Adipocyte (in vitro differentiated cells): Measurements from ENCODE around the gene PRKD3.

Experiments used
- DNase-seq: peaks from one replicate; pipeline ENCODE4 v3.0.0-alpha.2; 2015; ENCODE audit warnings: low read depth
- H3K27me3 ChIP-seq: replicated peaks from 2 replicates; pipeline ENCODE4 v1.7.0; 2013; ENCODE audit warnings: mild to moderate bottlenecking, low read length, moderate library complexity; ENCODE audit not compliant: control insufficient read depth, insufficient read depth
- H3K36me3 ChIP-seq: 2 replicates; pipeline ENCODE4 v1.7.0; 2013; ENCODE audit warnings: low read length, mild to moderate bottlenecking, moderate library complexity; ENCODE audit not compliant: control insufficient read depth, insufficient read depth, severe bottlenecking
- H3K4me1 ChIP-seq: 2 replicates; pipeline ENCODE4 v1.7.0; 2013; ENCODE audit warnings: mild to moderate bottlenecking, low read length, moderate library complexity; ENCODE audit not compliant: control insufficient read depth, insufficient read depth
- H3K4me3 ChIP-seq: 2 replicates; pipeline ENCODE4 v1.7.0; 2013; ENCODE audit warnings: mild to moderate bottlenecking, low read length, moderate library complexity
- H3K9ac ChIP-seq: 2 replicates; pipeline ENCODE4 v1.7.0; 2013; ENCODE audit warnings: mild to moderate bottlenecking, low read length, moderate library complexity
- H3K9me3 ChIP-seq: 2 replicates; pipeline ENCODE4 v1.7.0; 2013; ENCODE audit warnings: mild to moderate bottlenecking, low read length, moderate library complexity; ENCODE audit not compliant: control insufficient read depth

PRKD3 gene

DNA sequence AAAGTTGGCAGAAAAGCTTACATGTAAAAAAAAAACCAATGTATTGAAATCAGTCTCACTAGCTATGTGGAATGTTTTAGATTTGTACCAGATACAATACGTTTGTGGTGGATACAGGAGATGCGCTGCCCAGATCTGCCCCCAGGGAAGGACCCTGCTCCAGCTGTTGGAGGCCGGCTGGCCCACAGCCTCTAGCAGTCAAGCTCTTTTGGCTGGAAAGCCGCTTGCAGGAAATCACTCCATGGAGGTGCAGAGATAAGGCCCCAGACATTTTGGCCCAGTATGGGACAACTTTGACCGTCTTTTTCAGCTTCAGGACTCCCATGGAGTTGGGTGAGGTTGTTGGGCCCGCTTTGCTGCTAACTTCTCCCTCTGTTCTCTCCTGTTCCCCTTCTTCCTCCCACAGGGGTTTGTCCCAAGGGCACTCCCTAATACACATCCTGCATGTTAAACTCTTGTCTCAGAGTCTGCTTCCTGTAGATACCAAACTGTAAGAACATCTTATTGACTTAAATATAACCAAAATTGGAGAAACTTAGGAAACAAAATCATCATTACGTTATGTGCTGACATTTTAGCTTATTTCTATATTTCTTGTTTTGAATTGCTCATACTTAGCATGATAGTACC is 18.1 kb upstream of the PRKD3 start:
- Histone ChIP-seq H3K36me3 (no peaks in the 10 kb centered on the region), H3K27me3 (no peaks in the 10 kb centered on the region), H3K9ac (no peak overlapping the region), H3K9me3 (no peaks in the 10 kb centered on the region), H3K4me3 (no peak overlapping the region), H3K4me1 (peaks cover 15% of the 10 kb centered on the region)
- no peak for DNase-seq

DNA sequence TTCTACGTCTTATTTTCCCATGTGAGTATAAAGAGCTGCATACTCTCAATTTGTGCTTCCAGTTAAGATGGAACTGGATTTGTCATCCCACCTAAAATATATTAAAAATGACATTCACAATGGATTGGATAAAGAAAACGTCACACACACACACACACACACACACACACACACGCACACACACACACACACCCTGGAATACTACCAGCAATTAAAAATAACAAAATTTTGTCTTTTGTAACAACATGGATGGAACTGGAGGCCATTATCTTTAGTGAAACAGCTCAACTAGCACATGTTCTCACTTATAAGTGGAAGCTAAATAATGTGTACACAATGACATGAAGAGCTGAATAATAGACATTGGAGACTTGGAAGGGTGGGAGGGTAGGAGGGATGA is 16.0 kb upstream of the PRKD3 start:
- Histone ChIP-seq H3K36me3 (no peaks in the 10 kb centered on the region), H3K9me3 (no peaks in the 10 kb centered on the region), H3K4me3 (no peak overlapping the region), H3K9ac (no peak overlapping the region), H3K4me1 (peaks cover 12% of the 10 kb centered on the region), H3K27me3 (no peaks in the 10 kb centered on the region)
- DNase-seq: no peak

DNA sequence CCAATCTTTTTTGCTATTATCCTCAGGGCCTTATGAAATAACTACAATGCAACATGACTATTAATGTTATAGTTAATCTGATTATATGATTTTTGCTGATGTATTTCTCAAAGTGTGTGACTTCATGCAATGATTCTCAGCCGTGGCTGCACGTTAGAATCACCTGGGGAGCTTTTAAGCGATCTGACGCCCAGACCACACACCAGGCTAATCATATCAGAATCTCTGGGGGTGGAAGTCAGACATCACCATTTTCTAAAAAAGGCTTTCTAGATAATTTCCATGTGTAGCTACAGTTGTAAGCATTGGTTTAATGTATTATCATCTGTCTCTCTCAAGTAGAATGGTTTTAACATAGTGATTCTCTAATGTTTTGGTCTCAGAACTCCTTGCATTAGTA is 14.3 kb upstream of the PRKD3 start:
- no peak overlapping the region for H3K4me3 ChIP-seq
- peaks cover 5% of the 10 kb centered on the region for H3K4me1 ChIP-seq
- H3K9me3 ChIP-seq: no peaks in the 10 kb centered on the region
- H3K9ac ChIP-seq: no peak overlapping the region
- no peaks in the 10 kb centered on the region for H3K27me3 ChIP-seq
- H3K36me3 ChIP-seq: no peaks in the 10 kb centered on the region
- DNase-seq: no peak

DNA sequence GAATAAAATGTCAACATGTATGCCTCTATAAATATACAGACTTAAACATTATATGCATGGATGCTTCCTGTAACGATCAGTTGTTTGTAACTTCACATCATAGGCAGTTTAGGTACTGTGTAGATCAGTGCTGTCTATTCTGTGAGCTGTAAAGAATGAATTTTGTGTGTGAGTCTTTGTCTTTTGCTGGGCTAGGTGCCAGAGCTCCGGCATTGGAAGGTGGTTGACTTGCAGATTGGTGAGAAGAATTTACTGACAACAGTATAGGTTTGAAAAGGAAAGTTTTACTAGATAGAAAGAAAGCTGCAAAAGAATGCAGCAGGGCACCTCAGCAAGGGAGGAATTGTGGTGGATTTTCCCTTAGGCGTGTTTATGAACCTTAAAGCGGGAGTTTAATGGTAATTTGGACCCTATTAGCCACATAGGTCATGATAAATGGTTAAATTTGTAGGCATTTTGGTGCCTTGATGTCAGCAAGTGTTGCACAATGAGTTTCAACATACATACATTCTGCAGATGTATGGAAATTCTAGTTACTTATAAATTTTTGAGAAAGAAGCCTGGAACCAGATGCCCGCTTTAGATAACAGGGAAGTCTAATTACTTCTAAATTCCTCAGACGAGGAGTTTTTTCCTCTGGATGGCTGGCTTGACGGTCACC is 13.1 kb upstream of the PRKD3 start:
- H3K27me3 ChIP-seq: no peaks in the 10 kb centered on the region
- H3K36me3 ChIP-seq: no peaks in the 10 kb centered on the region
- no peak for DNase-seq

DNA sequence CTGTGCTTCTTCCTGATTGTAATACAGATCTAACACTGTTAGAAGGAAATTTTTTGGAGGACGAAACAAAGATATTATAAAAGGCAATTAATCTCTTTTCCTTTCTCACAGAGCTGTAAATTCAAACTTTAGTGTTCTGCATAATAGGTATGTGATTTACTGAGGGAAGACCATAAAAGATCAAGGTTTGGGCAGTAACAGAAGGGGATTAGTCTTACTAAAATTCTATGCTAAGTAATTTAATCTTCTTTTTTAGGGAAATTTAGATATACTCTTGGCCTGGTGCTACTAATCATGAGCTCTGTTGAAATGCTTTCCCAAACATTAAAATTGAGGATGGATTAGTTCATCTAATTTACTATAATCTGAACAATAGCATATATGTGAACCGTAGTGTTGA is 11.0 kb upstream of the PRKD3 start:
- Histone ChIP-seq H3K9me3 (no peaks in the 10 kb centered on the region), H3K27me3 (no peaks in the 10 kb centered on the region), H3K4me1 (no peaks in the 10 kb centered on the region), H3K9ac (no peak overlapping the region), H3K4me3 (no peak overlapping the region), H3K36me3 (no peaks in the 10 kb centered on the region)
- DNase-seq: no peak

More for the DNA sequence above, 13.1 kb upstream of the PRKD3 start:
- Histone ChIP-seq H3K4me3 (no peak overlapping the region), H3K9ac (no peak overlapping the region), H3K9me3 (no peaks in the 10 kb centered on the region), H3K4me1 (no peaks in the 10 kb centered on the region)

DNA sequence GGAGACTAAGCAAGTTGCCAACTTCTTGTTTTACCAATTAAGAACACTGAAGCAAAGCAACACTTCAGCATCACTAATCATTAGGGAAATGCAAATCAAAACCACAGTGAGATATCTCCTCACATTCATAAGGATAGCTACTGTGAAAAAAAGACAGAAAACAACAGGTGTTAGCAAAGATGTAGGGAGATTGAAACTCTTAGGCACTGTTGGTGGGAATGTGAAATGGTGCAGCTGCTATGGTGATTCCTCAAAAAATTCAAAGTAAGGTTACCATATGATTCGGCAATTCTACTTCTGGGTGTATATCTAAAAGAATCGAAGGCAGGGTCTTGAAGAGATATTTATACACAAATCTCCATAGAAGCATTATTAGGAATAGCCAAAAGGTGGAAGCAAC is 8.6 kb upstream of the PRKD3 start:
- Histone ChIP-seq H3K27me3 (no peaks in the 10 kb centered on the region), H3K4me1 (no peaks in the 10 kb centered on the region), H3K36me3 (no peaks in the 10 kb centered on the region), H3K9ac (no peak overlapping the region), H3K4me3 (no peak overlapping the region), H3K9me3 (no peaks in the 10 kb centered on the region)
- no peak for DNase-seq

DNA sequence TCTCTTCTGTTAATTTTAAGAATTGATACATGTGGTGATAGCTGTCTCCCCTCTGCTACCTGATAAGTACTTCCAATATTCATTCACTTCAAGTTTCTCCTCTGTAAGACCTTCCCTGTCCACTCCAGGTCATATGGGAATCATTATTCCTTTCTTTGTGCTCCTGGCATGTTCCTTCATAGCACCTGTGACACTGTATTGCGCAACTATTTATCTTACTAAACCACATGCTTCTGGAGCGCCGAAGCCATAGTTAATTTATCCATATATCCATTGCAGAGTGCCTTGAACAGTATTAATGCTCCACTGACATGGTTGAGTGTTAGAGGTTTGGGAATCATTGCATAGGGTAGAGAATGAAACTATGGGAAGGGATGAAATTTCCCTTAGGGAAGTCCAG is 7.9 kb upstream of the PRKD3 start:
- DNase-seq: no peak
- Histone ChIP-seq H3K4me1 (peaks cover under 1% of the 10 kb centered on the region), H3K4me3 (no peak overlapping the region), H3K27me3 (no peaks in the 10 kb centered on the region), H3K9ac (no peak overlapping the region), H3K36me3 (no peaks in the 10 kb centered on the region), H3K9me3 (no peaks in the 10 kb centered on the region)

DNA sequence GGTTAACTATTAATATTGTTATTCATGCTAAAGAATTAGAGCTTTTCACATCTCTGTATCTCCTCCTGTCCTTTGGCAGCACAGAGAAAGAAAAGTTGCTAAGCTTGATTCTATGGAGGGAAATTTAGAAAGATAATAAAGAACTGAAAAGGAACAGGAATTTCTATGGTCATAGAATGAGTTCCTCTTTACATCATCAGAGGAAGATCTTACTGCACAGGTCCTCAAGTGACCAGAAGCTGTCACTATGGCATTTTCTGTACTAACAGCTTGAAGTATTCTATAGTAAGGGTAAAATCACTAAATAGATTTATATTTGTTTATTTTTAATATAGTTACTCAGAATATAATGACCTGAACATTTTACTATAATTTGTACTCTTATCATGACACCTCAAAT is 6.0 kb upstream of the PRKD3 start:
- no peak overlapping the region for H3K4me3 ChIP-seq
- no peaks in the 10 kb centered on the region for H3K9me3 ChIP-seq
- peaks cover 14% of the 10 kb centered on the region for H3K4me1 ChIP-seq
- no peak for DNase-seq
- no peak overlapping the region for H3K9ac ChIP-seq
- no peaks in the 10 kb centered on the region for H3K27me3 ChIP-seq
- no peaks in the 10 kb centered on the region for H3K36me3 ChIP-seq

DNA sequence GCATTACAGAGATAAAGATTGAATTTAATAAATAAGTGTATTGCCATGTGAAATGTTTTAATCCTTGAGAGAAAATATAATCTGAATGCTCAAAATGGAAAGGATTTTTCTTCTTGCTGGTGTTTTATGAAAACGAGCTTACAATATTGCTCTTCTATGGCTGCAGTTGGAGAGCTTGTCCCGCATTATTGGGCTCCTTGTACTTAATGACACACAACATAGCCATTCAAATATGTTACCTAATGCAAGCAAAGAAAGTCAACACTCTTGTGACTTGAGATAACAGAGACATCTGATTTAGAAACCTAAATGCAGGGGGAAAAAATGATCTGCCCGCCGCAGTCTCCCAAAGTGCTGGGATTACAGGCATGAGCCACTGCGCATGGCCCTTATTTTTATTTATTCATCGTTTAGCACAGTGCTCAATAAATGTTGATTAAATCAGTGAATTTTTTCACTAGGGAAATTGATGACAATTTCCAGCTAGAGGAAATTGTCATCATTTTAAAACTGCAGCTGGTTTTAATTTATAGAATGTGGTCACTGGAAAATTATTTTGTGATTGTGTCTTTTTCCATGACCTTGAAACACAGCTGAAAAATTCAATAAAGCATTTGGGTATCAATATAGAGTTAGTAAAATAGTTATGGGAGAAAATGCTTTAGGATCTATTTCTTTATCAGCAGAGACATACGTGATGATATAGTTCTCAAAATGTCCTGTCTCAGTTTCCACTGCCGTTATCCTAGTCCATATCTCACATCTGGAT is 2.4 kb upstream of the PRKD3 start:
- peak overlapping the region; percentile 95 for H3K9ac ChIP-seq
- DNase-seq: no peak
- no peaks in the 10 kb centered on the region for H3K27me3 ChIP-seq

DNA sequence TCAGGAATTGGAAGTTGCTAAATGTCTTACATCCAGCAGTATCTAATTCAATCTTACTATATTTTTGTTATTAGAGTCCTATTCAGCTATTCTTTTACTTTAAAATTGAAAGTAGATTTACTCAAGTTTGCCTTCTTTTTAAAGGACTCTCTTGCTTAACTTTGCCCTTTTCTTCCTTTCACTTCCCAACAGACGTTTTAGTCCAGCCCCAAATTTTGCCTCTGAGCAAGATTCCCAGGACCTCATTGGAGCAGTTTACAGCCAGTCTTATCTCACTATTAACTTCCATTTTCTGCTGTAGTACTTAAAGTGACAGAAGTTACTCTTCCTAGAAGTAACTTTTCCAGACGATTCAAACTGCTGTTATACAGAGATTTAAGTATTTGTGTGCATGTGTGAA is 1.7 kb upstream of the PRKD3 start:
- Histone ChIP-seq H3K36me3 (no peaks in the 10 kb centered on the region), H3K27me3 (no peaks in the 10 kb centered on the region), H3K9ac (peak overlapping the region; percentile 95), H3K4me1 (peaks cover 34% of the 10 kb centered on the region), H3K4me3 (peak overlapping the region; percentile 97), H3K9me3 (no peaks in the 10 kb centered on the region)
- peak; percentile 94 for DNase-seq

More for the DNA sequence above, 2.4 kb upstream of the PRKD3 start:
- H3K4me1 ChIP-seq: peaks cover 26% of the 10 kb centered on the region
- no peaks in the 10 kb centered on the region for H3K9me3 ChIP-seq
- peak overlapping the region; percentile 97 for H3K4me3 ChIP-seq
- H3K36me3 ChIP-seq: no peaks in the 10 kb centered on the region

DNA sequence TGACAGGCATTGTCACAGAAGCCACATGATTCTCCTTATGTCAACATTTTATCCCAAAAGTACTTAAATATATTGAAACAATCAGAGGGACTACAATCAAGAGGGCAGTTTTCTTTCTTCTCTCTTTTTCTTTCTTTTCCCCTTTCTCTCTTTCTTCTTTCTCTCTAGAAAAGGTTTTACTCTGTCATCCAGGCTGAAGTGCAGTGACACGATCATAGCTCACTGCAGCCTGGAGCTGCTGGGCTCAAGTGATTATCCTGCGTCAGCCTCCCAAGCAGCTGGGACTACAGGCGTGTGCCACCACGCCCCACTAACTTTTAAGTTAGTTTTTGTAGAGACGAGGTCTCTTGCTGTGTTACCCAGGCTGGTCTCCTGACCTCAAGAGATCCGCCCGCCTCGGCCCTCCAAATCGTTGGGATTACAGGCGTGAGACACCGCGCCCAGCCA is 1.0 kb upstream of the PRKD3 start:
- H3K9ac ChIP-seq: peak overlapping the region; percentile 95
- no peaks in the 10 kb centered on the region for H3K27me3 ChIP-seq
- no peaks in the 10 kb centered on the region for H3K36me3 ChIP-seq
- peak overlapping the region; percentile 97 for H3K4me3 ChIP-seq
- H3K9me3 ChIP-seq: no peaks in the 10 kb centered on the region
- H3K4me1 ChIP-seq: peaks cover 35% of the 10 kb centered on the region
- no peak for DNase-seq
